ENCODE measurements around the gene PLD2.
"Not testable (repeated sequence)": the region's sequence is repeated elsewhere in the genome, so short reads cannot be mapped to it uniquely, and the experiment has no call there.

The PLD2 gene

DNA sequence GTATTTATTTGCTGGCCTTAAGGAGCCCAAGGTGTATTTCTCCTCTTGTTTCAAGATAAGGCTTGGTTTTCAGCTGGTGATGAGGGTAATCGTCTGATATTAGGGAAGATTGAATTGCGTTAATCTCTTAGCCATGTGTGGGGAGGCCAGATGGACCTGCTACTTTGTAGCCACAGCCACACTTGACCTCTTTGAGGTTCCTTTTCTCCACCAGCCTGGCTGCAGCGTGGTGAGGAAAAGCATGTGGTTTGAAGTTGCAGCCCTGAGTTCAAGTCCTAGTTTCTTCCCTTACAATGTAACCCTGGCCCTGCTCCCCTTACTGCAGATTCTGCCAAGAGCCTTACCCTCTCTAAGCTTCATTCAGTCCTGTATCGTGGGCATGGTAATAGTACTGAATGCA lies 29.3 kb downstream of the PLD2 start:
- DNase-seq (ENCODE audit: low spot score): no peak

DNA sequence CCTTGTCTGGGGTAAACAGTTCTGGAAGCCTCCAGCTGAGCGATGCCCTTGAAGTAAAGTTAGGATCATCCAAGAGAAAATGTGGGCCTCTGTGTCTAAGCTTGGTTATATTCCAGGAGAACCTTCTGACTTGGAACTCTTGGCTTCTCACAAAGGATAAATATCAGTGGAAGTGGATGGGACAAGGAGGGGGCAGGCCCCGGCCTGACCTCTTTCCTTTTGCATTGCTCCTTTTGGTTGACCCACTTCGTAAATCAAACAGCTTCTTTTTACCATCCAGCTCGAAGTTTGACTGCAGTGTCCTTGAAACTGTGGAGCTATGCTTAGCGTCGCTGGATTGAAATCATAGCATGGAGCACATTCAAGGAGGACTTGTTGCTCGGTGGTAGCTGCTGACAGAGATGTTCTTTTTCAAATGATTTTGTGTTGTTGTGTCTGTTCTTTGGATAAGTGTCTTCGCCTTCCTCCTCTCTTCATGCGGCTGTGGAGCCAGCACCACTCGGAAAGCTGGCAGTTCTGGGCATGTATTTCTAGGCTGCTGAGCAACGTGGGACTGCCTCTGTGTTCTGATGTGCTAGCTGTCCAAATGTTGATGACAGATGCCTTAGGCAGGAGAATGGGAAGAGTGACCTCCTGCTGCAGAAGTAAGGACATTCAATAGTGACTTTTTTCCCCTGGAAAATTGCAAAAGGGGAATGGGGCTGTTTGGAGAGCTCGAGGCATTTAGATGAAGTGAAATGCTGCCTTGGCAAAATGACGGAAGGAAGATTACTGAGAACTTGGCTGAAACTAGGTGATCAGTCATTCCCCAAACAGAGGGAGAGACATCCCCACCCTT lies 30.7 kb downstream of the PLD2 start:
- no peak for DNase-seq (ENCODE audit: low spot score)

DNA sequence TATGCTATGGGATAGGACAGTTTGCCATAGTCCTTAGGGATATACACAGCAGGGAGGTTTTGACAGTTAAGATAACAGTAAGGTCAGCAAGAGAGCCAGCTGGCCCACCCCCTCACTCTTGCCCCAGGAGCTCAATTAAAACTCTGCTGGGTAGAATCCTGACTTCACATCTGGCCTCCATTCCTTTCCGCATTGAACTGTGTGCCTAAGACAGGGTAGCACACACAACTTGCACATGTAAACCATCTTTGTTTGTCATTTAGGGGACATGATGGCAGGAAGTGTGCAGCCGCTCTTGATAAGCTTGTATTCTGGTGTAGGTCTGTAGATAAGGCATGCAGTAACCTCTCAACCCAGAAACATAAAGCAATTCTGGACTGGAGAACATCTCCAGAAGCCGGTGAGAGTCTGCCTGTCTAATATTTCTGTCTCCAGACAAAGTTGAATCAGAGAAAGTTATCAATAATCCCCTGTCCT lies 31.4 kb downstream of the PLD2 start:
- DNase-seq (ENCODE audit: low spot score): no peak

DNA sequence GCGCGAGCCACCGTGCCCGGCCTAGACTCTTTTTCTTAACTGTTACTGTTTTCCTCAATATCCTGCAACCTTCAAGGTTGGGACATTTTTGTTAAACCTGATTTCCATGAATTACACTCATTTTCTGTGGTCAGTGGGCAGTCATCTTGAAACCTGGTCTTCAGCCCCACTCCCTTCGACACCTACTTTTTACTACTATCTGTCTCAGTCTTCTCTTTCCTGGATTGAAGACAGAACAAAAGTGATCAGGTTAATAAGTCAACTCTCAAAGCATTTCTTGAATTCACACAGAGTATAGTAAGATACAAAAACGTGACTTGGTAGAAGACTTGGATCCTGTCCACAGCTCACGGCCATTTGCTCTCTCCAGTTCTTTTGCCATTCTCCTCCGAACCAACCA lies 32.3 kb downstream of the PLD2 start:
- no peak for DNase-seq (ENCODE audit: low spot score)

DNA sequence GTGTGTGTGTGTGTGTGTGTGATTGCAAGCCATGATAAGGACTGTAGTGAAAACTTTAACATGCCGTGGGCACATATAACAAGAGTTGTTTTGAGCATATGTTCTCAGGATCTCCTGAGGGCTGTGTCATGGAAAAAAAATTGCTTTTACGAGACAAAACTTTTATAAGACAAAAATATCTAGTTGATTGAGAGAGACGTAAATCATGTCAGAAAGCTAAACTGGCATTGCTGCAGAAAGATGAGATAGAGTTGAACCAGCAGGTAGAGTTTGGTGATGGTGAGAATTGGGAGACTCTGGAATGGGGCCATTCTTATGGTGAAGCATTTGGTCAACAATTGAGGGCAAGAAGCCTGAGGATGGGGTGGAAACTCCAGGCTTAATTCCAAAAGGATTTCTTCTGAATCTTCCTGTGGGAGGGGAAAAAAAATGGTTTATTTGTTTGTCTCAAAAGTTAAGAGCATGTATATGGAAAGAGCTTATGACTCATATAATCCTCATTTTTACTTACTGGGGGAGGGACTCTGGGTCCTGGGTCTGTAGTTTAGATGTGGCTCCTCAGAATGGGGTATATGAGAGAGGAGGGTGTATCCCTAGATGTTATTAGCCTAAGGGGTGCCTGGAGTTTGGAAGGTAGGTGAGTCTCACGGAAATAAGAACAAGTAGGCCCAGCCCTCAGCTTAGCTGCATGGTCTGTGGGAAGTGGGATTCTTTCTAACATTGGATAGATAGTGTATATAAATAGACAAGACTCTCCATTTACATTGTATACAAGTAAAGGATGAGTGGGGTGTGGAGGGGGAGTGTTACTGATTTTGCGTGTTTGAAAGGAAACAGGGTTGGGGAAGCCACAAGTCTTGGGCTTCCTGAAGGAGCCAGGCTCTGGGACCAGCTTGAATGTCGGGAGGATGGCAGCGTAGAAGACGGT lies 33.3 kb downstream of the PLD2 start:
- DNase-seq (ENCODE audit: low spot score): no peak

DNA sequence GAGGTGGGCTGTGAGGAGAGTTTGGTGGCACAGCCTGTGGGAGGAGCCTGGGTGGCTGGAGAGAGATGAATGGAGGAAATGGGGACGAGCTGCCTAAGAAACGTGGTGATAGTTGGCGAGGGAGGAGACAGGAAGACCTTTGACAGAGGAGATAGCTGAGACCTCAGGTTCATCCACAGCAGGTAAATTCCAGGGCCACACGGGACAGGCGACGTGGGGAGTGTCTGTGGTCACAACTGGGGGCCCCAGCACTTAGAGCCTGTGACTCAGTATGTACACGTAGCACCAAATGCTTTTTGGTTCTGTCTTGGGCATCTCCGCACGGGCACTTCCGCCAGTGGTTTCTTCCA lies 33.9 kb downstream of the PLD2 start:
- DNase-seq (ENCODE audit: low spot score): no peak

DNA sequence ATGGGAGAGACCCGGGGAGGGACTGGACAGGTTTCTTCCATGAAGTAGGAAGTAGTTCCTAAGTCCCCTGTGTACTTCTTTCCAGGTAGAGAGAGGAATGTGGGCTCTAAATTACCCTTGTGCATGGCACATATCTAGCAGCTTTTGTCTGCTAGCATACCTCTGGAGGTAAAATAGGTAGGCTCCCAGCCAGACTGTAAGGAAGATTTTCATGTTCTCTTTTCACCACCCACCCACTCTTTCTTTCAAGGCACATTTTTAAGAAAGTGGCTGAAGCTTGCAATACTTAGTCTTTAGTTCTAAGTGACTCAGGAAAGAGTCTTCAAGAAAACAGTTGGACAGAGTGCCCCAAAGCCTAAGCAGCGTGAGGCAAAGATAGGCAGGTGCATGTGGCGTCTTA lies 35.4 kb downstream of the PLD2 start:
- no peak for DNase-seq (ENCODE audit: low spot score)

DNA sequence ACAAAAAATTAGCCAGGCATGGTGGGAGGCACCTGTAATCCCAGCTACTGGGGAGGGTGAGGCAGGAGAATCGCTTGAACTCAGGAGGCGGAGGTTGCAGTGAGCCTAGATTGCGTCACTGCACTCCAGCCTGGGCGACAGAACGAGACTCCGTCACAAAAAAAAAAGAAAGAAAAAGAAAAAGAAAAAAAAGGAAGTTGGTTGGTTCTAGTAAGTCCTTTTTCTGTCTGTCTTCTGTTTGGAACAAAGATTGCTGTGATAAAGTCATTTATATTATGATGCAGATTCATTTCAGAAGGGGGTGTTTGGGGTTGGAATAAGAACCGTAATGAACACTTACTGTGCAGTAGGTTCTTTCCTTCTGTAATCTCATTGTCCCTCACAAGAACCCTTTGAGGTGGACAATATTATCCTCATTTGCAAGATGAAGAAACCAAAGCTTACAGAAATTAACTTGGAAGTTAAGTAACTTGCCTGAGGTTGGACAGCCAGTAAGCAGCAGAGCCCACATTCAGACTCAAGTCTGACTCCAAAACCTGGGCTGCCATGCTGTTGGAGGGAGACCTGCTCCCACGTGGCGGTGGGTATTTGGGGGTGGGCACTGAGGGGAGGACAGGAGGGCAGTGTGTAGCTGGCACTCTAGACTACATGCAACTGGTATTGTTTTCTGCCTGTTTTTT lies 36.5 kb downstream of the PLD2 start:
- DNase-seq (ENCODE audit: low spot score): no peak

DNA sequence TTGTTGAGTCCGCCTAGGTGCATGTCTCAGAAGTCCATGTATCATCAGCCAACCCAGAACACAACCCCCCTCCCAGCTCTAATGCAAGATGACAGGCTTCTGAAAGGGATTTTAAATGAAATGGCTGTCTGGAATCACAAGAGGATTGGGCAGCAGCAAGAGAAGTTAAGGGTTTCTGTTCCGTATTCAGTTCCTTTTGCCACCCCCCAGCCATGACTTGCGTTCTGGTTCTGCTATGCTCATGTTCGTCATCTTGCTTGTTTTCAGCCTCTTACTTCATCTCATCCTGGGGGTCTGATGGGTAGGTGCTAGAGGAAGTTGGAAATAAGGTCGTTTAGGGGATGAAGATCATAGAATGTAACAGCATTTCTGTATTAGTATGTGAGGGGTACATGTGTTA lies 38.2 kb downstream of the PLD2 start:
- no peak for DNase-seq (ENCODE audit: low spot score)

DNA sequence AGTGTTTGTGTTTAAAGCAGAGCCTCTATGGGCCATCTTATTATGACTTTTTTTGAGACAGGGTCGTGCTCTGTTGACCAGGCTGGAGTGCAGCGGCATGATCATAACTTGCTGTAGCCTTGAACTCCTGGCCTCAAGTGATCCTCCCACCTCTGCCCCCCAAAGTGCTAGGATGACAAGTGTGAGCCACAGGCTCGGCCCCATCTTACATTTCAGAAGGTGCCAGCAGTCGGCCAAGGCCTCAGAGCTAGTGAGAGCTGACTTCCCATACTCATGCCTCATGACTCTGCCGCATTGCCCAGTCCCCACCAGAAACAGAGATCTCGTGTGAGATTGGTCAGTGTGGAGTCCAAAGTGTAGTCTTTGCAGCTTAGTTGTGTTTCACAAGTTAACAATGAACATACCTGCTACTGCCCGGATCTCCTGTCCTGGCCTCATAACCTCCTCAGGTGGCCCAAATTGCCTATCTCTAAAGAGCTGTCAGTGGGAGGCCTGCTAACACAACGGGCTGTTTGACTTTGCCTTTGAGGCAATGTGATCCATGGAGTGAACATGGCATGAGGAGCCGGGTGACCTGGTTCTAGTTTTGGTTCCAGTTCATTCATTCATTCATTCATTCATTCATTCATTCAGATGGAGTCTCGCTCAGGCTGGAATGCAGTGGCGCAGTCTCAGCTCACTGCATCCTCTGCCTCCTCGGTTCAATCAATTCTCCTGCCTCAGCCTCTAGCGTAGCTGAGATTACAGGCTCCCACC lies 39.9 kb downstream of the PLD2 start:
- no peak for DNase-seq (ENCODE audit: low spot score)

DNA sequence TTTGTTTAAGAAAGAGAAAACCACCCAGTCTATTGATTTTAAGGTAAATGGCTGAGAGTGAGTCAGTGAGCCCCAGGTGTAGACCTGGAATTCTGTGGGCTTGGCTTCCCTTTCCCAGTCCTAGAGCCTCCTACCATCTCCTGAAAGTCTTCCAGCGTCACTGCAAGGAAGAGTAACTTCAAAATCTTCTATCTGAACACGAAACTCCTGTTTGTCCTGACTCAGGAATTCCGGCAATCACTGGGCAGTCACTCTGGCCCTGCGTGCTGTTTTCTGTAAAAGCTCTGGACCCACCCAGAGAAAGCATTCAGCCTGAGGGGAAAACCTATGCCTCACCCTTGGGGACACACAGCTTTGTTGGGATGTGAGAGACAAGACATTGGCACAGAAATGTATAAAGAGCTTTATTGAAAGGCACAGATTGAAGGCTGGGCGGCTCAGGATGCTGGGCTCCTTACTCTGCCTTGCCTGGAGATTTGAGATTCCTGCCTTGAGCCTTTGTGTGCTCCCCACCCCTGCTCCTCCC lies 42.1 kb downstream of the PLD2 start:
- no peak for DNase-seq (ENCODE audit: low spot score)

DNA sequence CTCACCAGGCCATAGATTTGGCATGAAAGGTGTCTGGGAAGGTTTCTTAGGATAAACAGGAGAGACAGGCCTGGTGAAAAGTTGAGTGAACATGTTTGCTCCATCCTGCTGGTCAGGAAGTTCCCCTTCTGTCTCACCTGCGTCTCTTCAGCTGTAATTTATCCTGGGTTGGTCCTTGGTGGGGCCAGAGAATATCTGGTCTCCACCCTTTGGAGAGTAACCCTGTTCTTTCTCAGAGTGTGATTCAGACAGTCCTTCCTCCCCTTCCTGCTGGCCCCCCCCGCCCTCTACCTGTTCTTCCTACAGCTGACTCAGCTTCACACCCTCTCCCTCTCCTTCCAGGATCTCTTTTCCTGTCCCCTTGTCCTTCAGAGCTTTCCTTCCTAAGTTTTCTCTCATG lies 43.3 kb downstream of the PLD2 start:
- DNase-seq (ENCODE audit: low spot score): no peak

DNA sequence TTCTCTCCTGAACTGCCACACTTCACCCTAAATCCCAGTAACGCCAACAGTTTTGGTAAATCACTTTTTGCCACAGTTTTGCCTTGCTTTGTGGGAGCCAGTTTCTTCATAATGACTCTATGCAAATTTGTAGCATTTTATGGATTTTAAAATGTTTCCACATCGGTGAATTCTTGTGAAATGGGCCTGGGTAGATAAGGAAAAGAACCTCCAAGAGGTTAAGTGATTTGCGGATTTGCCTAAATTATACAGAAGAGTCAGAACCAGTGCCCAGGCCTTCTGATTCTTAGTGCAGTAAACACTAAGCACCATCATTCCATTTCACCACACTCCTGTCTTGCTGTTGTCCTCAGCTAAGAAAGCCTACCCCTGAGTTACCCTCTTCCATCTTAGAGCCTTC lies 44.1 kb downstream of the PLD2 start:
- no peak for DNase-seq (ENCODE audit: low spot score)

DNA sequence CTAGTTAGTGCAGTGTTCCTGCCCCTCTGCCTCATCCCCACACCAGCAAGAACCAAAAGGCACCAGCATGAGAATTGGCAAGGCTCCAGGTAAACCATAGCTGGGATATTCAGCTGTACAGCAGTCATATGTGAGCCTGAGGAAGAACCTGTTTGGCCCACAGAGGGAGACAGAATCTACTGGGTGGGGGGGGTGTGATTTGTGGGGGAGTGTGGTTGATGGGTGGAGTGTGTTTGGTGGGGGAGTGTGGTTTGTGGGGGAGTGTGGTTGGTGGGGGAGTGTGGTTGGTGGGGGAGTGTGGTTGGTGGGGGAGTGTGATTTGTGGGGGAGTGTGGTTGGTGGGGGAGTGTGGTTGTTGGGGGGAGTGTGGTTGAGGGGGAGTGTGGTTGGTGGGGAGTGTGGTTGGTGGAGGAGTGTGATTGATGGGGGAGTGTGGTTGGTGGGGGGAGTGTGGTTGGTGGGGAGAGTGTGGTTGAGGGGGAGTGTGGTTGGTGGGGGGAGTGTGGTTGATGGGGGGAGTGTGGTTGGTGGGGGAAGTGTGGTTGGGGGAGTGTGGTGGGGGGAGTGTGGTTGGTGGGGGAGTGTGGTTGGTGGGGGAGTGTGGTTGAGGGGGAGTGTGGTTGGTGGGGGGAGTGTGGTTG lies 45.7 kb downstream of the PLD2 start:
- no peak for DNase-seq (ENCODE audit: low spot score)

DNA sequence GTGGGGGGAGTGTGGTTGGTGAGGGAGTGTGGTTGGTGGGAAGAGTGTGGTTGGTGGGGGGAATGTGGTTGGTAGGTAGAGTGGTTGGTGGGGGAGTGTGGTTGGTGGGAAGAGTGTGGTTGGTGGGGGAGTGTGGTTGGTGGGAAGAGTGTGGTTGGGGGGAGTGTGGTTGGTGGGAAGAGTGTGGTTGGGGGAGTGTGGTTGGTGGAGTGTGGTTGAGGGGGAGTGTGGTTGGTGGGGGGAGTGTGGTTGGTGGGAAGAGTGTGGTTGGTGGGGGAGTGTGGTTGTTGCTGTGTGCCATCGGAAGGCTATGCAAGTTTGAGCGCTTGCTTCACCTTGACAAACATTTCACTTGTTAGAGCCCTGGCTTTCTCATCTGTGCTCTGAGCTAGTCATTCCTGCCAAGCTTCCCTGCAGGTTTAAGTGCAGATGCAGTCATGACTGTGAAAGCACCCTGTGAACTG lies 46.3 kb downstream of the PLD2 start:
- DNase-seq (ENCODE audit: low spot score): no peak

DNA sequence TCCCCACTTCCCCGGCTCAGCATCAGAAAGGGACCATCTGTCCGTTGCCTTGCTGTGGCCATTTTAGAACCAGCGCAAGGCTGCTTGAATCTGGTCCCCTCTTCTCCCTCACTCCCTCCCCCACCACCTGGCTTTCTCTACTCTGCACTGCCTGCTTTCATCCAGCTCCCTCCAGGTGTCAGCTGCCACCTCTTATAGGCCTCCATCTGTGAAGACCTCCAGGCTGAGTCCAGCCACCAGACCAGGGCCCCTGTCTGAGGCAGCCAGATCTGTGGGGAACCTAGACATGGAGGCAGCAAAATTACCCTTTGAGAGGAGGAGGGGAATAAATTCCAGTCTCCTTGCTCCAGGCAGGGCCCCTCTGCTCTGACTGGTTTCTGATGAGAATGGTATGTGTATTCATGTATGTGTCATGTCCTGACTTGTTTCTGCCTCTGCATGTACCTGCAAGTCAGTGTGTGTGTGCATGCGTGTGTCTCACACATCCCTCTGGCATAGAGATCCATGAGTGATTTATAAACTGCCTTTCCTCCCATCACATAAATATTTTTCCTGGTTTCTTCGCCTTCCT lies 47.2 kb downstream of the PLD2 start:
- DNase-seq (ENCODE audit: low spot score): no peak

DNA sequence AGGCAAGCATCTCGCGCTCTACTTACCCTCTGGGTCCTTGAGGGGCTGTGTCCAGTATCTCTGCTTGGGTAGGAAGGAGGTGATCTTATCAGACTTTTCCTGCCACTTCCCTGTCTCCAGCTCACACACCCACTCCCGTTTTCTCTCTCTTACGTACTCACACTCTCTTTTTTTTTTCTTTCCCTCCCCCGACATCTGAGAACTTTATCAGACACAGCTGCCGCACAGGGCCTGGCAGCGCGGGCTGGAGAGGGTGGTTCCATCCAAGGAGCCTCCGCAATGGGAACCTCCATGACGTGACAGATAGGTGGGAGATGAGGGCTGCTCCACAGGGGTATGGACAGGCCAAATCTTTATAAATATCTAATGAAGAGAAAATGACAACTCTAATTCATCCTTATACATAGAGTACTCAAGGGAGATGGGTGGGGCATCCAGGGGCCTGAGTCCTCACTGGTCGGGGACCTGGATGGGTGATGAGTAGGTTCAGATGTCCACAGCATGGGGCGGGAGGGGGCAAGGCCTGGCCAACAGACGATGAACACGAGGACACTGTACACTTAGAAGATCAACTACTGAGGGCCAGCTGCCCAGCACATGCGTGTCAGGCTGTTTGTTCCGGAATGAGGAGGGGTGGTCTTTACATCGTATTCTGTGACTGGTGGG lies 49.5 kb downstream of the PLD2 start:
- DNase-seq (ENCODE audit: low spot score): no peak

DNA sequence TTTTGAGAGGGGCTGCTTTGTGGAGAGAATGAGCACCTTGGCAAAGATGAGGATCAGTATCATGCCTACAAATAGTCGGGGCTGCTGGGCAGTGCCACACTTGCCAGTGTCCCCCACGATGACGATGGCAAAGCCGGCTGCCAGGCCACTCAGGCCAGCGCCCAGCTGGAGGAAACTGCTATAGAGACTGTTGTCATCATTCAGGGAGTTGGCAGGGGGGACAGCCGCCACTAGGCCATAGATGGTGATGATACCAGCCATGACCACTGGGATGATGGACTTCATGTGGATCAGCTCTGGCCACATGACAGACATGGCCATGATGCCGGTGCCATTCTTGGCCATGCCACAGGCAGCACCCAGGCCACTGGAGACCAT lies 50.0 kb downstream of the PLD2 start:
- DNase-seq (ENCODE audit: low spot score): no peak

DNA sequence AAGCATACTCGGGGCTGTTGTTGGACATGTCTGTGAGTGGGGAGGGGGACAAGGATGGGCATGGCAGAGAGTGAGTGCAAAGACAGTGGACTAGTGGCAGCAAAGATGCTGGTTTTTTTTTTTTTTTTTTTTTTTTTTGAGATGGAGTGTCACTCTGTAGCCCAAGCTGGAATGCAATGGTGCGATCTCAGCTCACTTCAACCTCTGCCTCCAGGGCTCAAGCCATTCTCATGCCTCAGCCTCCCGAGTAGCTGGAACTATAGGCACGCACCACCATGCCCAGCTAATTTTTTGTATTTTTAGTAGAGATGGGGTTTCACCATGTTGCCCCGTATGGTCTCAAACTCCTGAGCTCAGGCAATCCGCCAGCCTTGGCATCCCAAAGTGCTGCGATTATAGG lies 50.4 kb downstream of the PLD2 start:
- DNase-seq (ENCODE audit: low spot score): not testable (repeated sequence)

All from germinal center (tissue), 1 donor.